Panc1 (cell line): ENCODE results near the gene CRYGD.

ENCODE experiments used
- CTCF ChIP-seq: fragments of 450-650 bp; IDR thresholded peaks from 2 replicates; pipeline ENCODE4 v1.5.1; 2017; ENCODE audit warnings: mild to moderate bottlenecking
- POLR2AphosphoS5 ChIP-seq: IDR thresholded peaks from 2 replicates; pipeline ENCODE4 v1.6.1; 2012; ENCODE audit warnings: mild to moderate bottlenecking, low read depth, low read length, moderate library complexity
- REST ChIP-seq, 2 experiments: IDR thresholded peaks; 2 replicates each; pipeline ENCODE4 v1.6.1; 2011 to 2012; ENCODE audit warnings: low read depth in 2 of 2, control low read depth in 1 of 2, low read length in 1 of 2, mild to moderate bottlenecking in 1 of 2, moderate library complexity in 1 of 2; ENCODE audit not compliant: insufficient read depth in 1 of 2
- SIN3A ChIP-seq: IDR thresholded peaks from 2 replicates; pipeline ENCODE4 v1.6.1; 2012; ENCODE audit warnings: low read depth, mild to moderate bottlenecking, low read length, moderate library complexity, borderline replicate concordance; ENCODE audit not compliant: insufficient read depth
- TCF7L2 ChIP-seq: IDR thresholded peaks from 2 replicates; pipeline ENCODE4 v1.6.1; 2011; ENCODE audit warnings: mild to moderate bottlenecking, low read depth, low read length, inconsistent platforms

GRCh38 chr2:208146006-208146405, 21.7 kb upstream of the CRYGD start, which contains the start of gene CRYGB:
- TF ChIP-seq CTCF (no peak), REST (IDR thresholded peaks at IDR 0.05; ENCODE audit: insufficient read depth in 1 of 2, low read depth in 2 of 2, low read length in 1 of 2) (no peak), SIN3A (no peak), POLR2AphosphoS5 (no peak), TCF7L2 (no peak)
